CD8-positive, alpha-beta memory T cell (primary cell): ENCODE data around the gene NXF2B. TPM values are rescaled to one million over a fixed set of nuclear protein-coding genes. Genes with fewer than 3 reads are reported as not detected.
"Not testable (repeated sequence)": the region's sequence is repeated elsewhere in the genome, so short reads cannot be mapped to it uniquely, and the experiment has no call there.

Source experiments
- CTCF ChIA-PET: fragments of 350-600 bp; sonication (Branson Sonifier 250); formaldehyde crosslinking; loops from one replicate; lab custom pipeline; 2021; ENCODE audit warnings: antibody characterized with exemption; lab: Charles Lee
- POLR2A ChIA-PET: fragments of 350-600 bp; sonication (Branson Sonifier 250); formaldehyde crosslinking; loops from one replicate; lab custom pipeline; 2021; ENCODE audit warnings: antibody characterized with exemption; lab: Charles Lee
- DNase-seq, 5 donors: peaks; one replicate each; pipeline versions ENCODE4 v3.0.0 to v3.0.0-alpha.2; 2020 to 2022; ENCODE audit warnings: mixed read lengths in 1 of 5
- H3K27ac ChIP-seq: one replicate; pipeline ENCODE4 v1.7.0; 2013; ENCODE audit warnings: low read depth, mild to moderate bottlenecking, low read length, moderate library complexity
- H3K27me3 ChIP-seq: 2 replicates; pipeline ENCODE4 v1.7.0; 2013; ENCODE audit warnings: low read length, mild to moderate bottlenecking; ENCODE audit not compliant: insufficient read depth, poor library complexity, severe bottlenecking
- H3K36me3 ChIP-seq: 2 replicates; pipeline ENCODE4 v1.7.0; 2013; ENCODE audit warnings: mild to moderate bottlenecking, low read length, moderate library complexity; ENCODE audit not compliant: insufficient read depth
- H3K4me1 ChIP-seq: 2 replicates; pipeline ENCODE4 v1.7.0; 2013; ENCODE audit warnings: mild to moderate bottlenecking, low read length, moderate library complexity; ENCODE audit not compliant: insufficient read depth
- H3K4me3 ChIP-seq: 2 replicates; pipeline ENCODE4 v1.7.0; 2013; ENCODE audit warnings: mild to moderate bottlenecking, low read length
- H3K9me3 ChIP-seq: 2 replicates; pipeline ENCODE4 v1.7.0; 2013; ENCODE audit warnings: mild to moderate bottlenecking, low read length
- H3K27ac Mint-ChIP-seq, 8 donors: one replicate each; pipeline ENCODE4 v1.8.0; 2020 to 2021; ENCODE audit warnings: mixed read lengths in 8 of 8, mild to moderate bottlenecking in 6 of 8, inconsistent platforms in 3 of 8, moderate library complexity in 3 of 8
- H3K27me3 Mint-ChIP-seq, 2 donors: one replicate each; pipeline ENCODE4 v1.8.0; 2020 to 2021; ENCODE audit warnings: mixed read lengths in 2 of 2, mild to moderate bottlenecking in 1 of 2, moderate library complexity in 1 of 2
- H3K36me3 Mint-ChIP-seq, 3 donors: one replicate each; pipeline ENCODE4 v1.8.0; 2020 to 2021; ENCODE audit warnings: mixed read lengths in 3 of 3, inconsistent platforms in 1 of 3, mild to moderate bottlenecking in 1 of 3
- H3K4me1 Mint-ChIP-seq, 3 donors: one replicate each; pipeline ENCODE4 v1.8.0; 2020 to 2021; ENCODE audit warnings: mixed read lengths in 3 of 3, inconsistent platforms in 1 of 3, mild to moderate bottlenecking in 1 of 3
- H3K4me3 Mint-ChIP-seq, 7 donors: one replicate each; pipeline ENCODE4 v1.8.0; 2020 to 2021; ENCODE audit warnings: mixed read lengths in 7 of 7, mild to moderate bottlenecking in 6 of 7, moderate library complexity in 4 of 7, inconsistent platforms in 2 of 7
- H3K9me3 Mint-ChIP-seq, 5 donors: one replicate each; pipeline ENCODE4 v1.8.0; 2020 to 2022; ENCODE audit warnings: mixed read lengths in 5 of 5, mild to moderate bottlenecking in 3 of 5, moderate library complexity in 2 of 5, inconsistent platforms in 1 of 5
- polyA plus RNA-seq: library from polyadenylated mRNA; unstranded; fragments of 300-500 nt; fragmentation: Illumina TruSeq; gene quantifications from one replicate; pipeline ENCODE4 v1.2.3, GENCODE V29; 2021
- total RNA-seq, 2 experiments: library from RNA; stranded (reverse); gene quantifications; one replicate each; pipeline ENCODE4 v1.2.3, GENCODE V29; 2021

The NXF2B gene
- total RNA-seq = not detected
- polyA plus RNA-seq = not detected

DNA sequence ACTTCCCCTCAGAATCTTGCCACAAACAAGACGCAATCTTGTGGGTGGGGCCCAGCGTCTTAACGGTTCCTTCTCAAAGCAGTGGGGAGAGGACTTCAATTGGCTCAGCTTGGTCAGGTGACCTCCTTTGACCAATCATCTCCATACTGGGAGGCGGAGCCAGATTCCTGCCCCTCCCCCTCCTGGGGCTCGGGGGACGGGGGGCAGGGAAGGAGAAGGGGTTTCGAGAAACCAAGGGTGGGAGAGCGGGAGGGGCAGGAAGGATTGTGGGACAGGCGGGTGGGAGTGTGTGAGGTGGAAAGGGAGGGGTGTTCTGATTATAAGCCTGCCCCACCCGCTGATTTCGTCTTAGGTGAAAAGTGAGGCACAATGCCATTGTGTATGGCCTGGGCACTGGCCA lies at the start of gene NXF2B:
Gene NXF2B (minus strand): TSS at position 101 of the 400 bp plus-strand sequence. CDS start 59,972 bp downstream, outside the sequence.
- POLR2A ChIA-PET, H3K27me3 ChIP-seq, H3K36me3 ChIP-seq, CTCF ChIA-PET, H3K9me3 Mint-ChIP-seq, H3K27ac ChIP-seq, H3K4me3 ChIP-seq, H3K4me1 ChIP-seq, H3K4me3 Mint-ChIP-seq, H3K36me3 Mint-ChIP-seq, H3K9me3 ChIP-seq, H3K27ac Mint-ChIP-seq, H3K4me1 Mint-ChIP-seq, H3K27me3 Mint-ChIP-seq, DNase-seq: not testable (repeated sequence)

GRCh38 chrX:102478765-102479164 lies 39.0 kb upstream of the NXF2B start:
- H3K36me3 Mint-ChIP-seq, H3K27ac Mint-ChIP-seq, H3K36me3 ChIP-seq, H3K27me3 ChIP-seq, DNase-seq, CTCF ChIA-PET, H3K27ac ChIP-seq, POLR2A ChIA-PET, H3K4me1 ChIP-seq, H3K27me3 Mint-ChIP-seq, H3K9me3 ChIP-seq, H3K4me1 Mint-ChIP-seq, H3K9me3 Mint-ChIP-seq, H3K4me3 ChIP-seq, H3K4me3 Mint-ChIP-seq: not testable (repeated sequence)

DNA sequence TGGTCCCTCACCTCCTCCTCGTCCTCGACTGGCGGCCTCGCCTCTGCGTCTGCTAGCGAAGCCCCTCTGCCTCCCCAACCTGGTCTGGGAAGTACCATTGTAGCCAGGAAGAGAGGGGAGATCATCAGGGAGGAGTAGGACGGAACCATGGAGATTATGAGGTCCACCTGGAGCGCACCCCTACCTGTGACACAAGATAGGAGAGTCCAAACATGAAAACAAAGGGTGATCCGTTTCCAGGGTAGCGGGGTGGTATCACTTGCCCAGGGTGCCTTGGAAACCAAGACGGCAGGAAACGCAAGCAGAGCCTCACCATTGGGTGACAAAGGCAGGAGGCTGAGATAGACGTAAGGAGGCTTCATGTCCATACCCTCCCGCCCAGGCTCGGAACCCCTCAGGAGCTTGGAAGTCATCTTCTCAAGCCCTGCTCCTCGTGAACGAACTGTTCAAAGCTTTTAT lies 32.0 kb upstream of the NXF2B start, which contains the start of gene TCP11X2:
Gene TCP11X2 (minus strand): TSS at position 51 of the 459 bp plus-strand sequence.
- CTCF ChIA-PET, H3K4me3 ChIP-seq, H3K4me3 Mint-ChIP-seq, H3K4me1 Mint-ChIP-seq, H3K27ac ChIP-seq, POLR2A ChIA-PET, H3K9me3 Mint-ChIP-seq, H3K9me3 ChIP-seq, H3K4me1 ChIP-seq, H3K36me3 Mint-ChIP-seq, DNase-seq, H3K27me3 Mint-ChIP-seq, H3K36me3 ChIP-seq, H3K27ac Mint-ChIP-seq, H3K27me3 ChIP-seq: not testable (repeated sequence)

- H3K27me3 ChIP-seq, H3K4me3 ChIP-seq, H3K4me1 ChIP-seq, H3K36me3 Mint-ChIP-seq, H3K4me3 Mint-ChIP-seq, H3K9me3 ChIP-seq, H3K27ac ChIP-seq, H3K36me3 ChIP-seq, CTCF ChIA-PET, DNase-seq, H3K27me3 Mint-ChIP-seq, POLR2A ChIA-PET, H3K4me1 Mint-ChIP-seq, H3K27ac Mint-ChIP-seq, H3K9me3 Mint-ChIP-seq: not testable (repeated sequence)
These were observed 30.4 kb upstream of the NXF2B start for GRCh38 chrX:102470215-102470614.

DNA sequence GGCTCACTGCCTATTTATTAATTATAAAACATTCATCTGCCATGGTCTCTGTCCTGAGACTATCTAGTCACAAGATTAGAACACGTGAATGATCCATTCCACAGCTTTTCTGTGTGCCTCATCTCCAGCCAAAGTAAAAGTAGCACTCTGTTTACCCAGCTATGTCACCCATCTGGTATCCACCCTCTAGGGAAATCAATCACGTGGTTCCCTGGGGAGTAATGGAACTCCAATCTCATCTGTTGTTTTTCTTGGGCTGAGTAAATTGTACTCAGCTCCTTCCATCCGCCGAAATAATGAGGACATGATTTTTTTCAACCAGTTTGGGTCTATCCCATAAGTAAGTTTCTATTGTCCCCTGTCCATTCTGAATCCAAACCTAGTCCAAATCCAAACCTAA lies 18.8 kb upstream of the NXF2B start:
- H3K27ac Mint-ChIP-seq, H3K4me1 ChIP-seq, H3K9me3 ChIP-seq, H3K4me3 Mint-ChIP-seq, H3K4me1 Mint-ChIP-seq, H3K36me3 ChIP-seq, DNase-seq, H3K27ac ChIP-seq, CTCF ChIA-PET, H3K36me3 Mint-ChIP-seq, H3K27me3 Mint-ChIP-seq, H3K27me3 ChIP-seq, H3K4me3 ChIP-seq, H3K9me3 Mint-ChIP-seq, POLR2A ChIA-PET: not testable (repeated sequence)

DNA sequence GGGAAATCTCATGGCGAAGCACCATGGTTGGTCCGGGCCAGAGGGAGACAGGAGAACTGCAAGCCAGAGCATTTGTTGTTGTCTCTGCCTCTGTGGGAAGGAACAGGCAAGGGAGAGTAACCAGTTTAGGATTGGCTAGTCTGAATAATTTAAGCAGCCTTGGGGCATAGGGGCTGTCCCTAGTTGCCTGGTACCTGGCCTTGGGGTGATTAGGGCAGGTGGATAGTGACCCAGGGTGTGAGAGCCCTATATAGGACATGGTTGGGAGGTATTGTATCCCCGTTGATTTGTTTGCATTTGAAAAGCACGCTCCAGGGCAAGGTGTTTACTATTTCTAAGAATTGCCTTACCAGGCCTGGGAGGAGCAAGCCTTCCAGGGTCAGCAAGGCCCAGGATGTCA lies 25.3 kb downstream of the NXF2B start:
- H3K27me3 ChIP-seq, CTCF ChIA-PET, H3K4me1 Mint-ChIP-seq, H3K9me3 ChIP-seq, H3K4me3 ChIP-seq, H3K4me3 Mint-ChIP-seq, H3K27me3 Mint-ChIP-seq, H3K27ac ChIP-seq, POLR2A ChIA-PET, H3K9me3 Mint-ChIP-seq, H3K36me3 Mint-ChIP-seq, H3K4me1 ChIP-seq, DNase-seq, H3K36me3 ChIP-seq, H3K27ac Mint-ChIP-seq: not testable (repeated sequence)

GRCh38 chrX:102345916-102346315 lies 93.9 kb downstream of the NXF2B start:
- Mint-ChIP-seq H3K36me3 (no peaks in the 10 kb centered on the region), H3K4me3 (no peak overlapping the region), H3K4me1 (no peaks in the 10 kb centered on the region), H3K27me3 (peaks cover 4 to 5% of the 10 kb centered on the region in 2 donors), H3K27ac (no peak overlapping the region), H3K9me3 (no peaks in the 10 kb centered on the region)
- ChIA-PET POLR2A (no interaction called here), CTCF (no interaction called here)
- Histone ChIP-seq H3K4me1 (no peaks in the 10 kb centered on the region), H3K36me3 (no peaks in the 10 kb centered on the region), H3K27ac (no peak overlapping the region), H3K9me3 (no peaks in the 10 kb centered on the region), H3K4me3 (no peak overlapping the region), H3K27me3 (no peaks in the 10 kb centered on the region)
- peak; percentile 27 to 68 (median 47) for DNase-seq

- DNase-seq = no peak
- no peaks in the 10 kb centered on the region for H3K27me3 ChIP-seq
- CTCF ChIA-PET = no interaction called here
- Mint-ChIP-seq H3K9me3 (no peaks in the 10 kb centered on the region), H3K4me3 (no peak overlapping the region), H3K27ac (no peak overlapping the region), H3K27me3 (peaks cover 0 to 3% of the 10 kb centered on the region in 2 donors), H3K36me3 (no peaks in the 10 kb centered on the region), H3K4me1 (peaks cover 0 to 3% (median 0%) of the 10 kb centered on the region in 3 donors)
- POLR2A ChIA-PET = no interaction called here
- H3K36me3 ChIP-seq = no peaks in the 10 kb centered on the region
- no peaks in the 10 kb centered on the region for H3K9me3 ChIP-seq
- H3K27ac ChIP-seq = no peak overlapping the region
- no peaks in the 10 kb centered on the region for H3K4me1 ChIP-seq
- H3K4me3 ChIP-seq = no peak overlapping the region
These were observed 97.9 kb downstream of the NXF2B start for GRCh38 chrX:102341867-102342266.
